NCI-H82 treated with DMSO at 0.1 percent for 48 hours (cell line): Measurements from ENCODE around the gene CDK5R2.

Experiments used
- DNase-seq: peaks from one replicate; lab custom pipeline; 2025; ENCODE audit not compliant: unreplicated experiment; lab: John Stamatoyannopoulos, UW

Gene CDK5R2

GRCh38 chr2:219001577-219002394, 42.3 kb downstream of the CDK5R2 start:
- DNase-seq, result peak; percentile 82

- peak; percentile 40 for DNase-seq
Observed at GRCh38 chr2:219002395-219003266, 43.2 kb downstream of the CDK5R2 start.

GRCh38 chr2:219003267-219003634, 43.8 kb downstream of the CDK5R2 start:
- DNase-seq, result no peak

GRCh38 chr2:219003979-219004378, 44.5 kb downstream of the CDK5R2 start:
- no peak for DNase-seq

GRCh38 chr2:219009294-219009693, 49.8 kb downstream of the CDK5R2 start:
- DNase-seq, result no peak

GRCh38 chr2:219010162-219010756, 50.8 kb downstream of the CDK5R2 start:
- no peak for DNase-seq

- no peak for DNase-seq
Observed at GRCh38 chr2:219010873-219011272, 51.4 kb downstream of the CDK5R2 start.
